Neural crest cell (in vitro differentiated cells): ENCODE results near the gene ENO2. TPM values are rescaled to one million over a fixed set of nuclear protein-coding genes. Genes with fewer than 3 reads are reported as not detected.

Experiments
- DNase-seq: peaks from one replicate; pipeline ENCODE4 v3.0.0; 2021; ENCODE audit warnings: low read depth, mixed read lengths, low spot score
- H3K27ac Mint-ChIP-seq: one replicate; pipeline ENCODE4 v1.8.0; 2021; ENCODE audit warnings: mild to moderate bottlenecking, mixed read lengths; ENCODE audit not compliant: unreplicated experiment
- H3K27me3 Mint-ChIP-seq: 2 replicates; pipeline ENCODE4 v1.8.0; 2021; ENCODE audit warnings: low read depth, mild to moderate bottlenecking, mixed read lengths
- H3K36me3 Mint-ChIP-seq: 2 replicates; pipeline ENCODE4 v1.8.0; 2021; ENCODE audit warnings: low read depth, mild to moderate bottlenecking, mixed read lengths
- H3K4me1 Mint-ChIP-seq: 2 replicates; pipeline ENCODE4 v1.8.0; 2021; ENCODE audit warnings: mixed read lengths
- H3K4me3 Mint-ChIP-seq: one replicate; pipeline ENCODE4 v1.8.0; 2021; ENCODE audit warnings: mild to moderate bottlenecking, mixed read lengths
- H3K9me3 Mint-ChIP-seq: 2 replicates; pipeline ENCODE4 v1.8.0; 2021; ENCODE audit warnings: mixed read lengths
- CTCF ChIP-seq: fragments of 200-600 bp; sonication (generic); conservative IDR thresholded peaks from 2 replicates; pipeline ENCODE4 v1.5.0; 2021; ENCODE audit warnings: antibody characterized with exemption, mild to moderate bottlenecking
- total RNA-seq: library from RNA; stranded (reverse); gene quantifications from 2 replicates; pipeline ENCODE4 v1.2.1, GENCODE V29; 2021

The ENO2 gene
- total RNA-seq, 1 donor from 2014 or later: 68.4 TPM

DNA sequence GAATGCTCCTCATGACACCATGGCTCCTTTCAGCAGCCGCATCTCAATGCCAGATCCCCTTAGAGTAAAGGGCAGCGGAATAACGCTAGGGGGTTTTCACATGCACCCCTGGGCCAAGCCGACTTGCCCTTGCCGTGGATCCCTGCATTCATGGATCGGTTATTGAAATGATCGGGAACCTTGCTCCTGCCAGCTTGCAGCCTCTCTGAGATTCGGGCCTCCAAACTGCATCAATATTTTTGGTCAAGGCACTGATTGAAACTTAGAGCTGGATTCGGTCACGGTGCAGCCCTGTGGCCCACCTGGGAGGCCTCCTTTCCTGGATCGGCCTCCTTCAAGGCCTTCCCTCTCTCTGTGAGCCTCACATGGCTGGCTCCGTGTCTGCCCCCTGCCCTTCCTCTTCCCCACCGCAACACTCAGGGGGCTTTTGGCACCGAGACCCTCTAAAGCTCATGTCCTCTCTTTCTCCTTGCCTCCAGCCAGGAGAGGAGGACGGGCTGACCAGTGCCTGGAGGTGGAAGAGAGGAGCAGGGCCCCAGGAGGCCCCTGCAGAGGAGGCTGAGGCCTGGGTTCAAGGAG, 38.6 kb downstream of the ENO2 start:
- Mint-ChIP-seq H3K9me3 (no peaks in the 10 kb centered on the region), H3K27me3 (no peaks in the 10 kb centered on the region), H3K4me3 (no peak overlapping the region), H3K36me3 (no peaks in the 10 kb centered on the region), H3K4me1 (peaks cover 18% of the 10 kb centered on the region), H3K27ac (peak overlapping the region; percentile 71)
- DNase-seq: no peak
- TF ChIP-seq CTCF: no peak

DNA sequence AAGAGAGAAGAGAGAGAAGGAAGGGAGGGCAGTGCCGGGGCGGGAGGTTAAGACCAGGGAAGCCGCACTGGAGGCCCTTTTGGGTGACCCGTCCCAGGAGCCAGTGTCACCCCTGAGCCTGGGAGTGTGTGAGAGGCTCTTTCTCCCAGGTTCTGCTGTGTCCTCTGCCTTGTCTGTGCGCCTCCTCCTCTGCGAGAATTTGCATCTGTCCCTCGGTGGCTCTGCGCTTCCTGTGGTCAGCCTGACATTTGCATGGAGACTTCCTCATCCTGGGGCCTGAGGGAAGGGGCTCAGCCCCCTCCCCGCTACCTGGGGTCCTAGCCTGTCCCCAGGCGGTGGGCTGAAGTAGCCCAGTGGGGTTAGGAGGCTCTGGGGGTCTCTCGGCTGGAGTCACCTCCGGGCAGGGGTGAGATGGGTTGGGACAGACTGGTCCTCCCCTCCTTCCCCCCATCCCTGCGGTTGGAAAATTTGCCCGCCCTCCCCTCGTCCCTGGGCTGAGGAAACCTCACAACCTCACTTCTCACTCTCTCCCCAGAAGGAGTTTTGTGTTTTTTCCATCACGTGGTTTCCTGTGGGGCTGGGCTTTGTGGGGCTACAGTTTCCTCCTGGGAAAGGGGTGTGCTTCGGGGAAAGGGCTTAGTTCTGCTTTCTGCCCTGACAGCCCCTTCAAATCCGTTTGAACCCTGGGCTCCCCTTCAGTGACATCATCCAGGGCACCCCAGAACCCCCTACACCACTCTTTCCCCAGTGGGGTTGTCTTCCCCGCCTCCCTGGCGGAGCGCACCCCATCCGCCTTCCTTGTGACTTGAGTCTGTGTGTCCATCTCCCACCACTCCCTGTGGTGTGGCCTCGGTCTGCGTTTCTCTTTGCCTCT, 39.3 kb downstream of the ENO2 start:
- no peaks in the 10 kb centered on the region for H3K9me3 Mint-ChIP-seq
- DNase-seq: no peak
- peak overlapping the region; percentile 83 for H3K27ac Mint-ChIP-seq
- H3K4me3 Mint-ChIP-seq: no peak overlapping the region
- no peak for TF ChIP-seq CTCF
- H3K36me3 Mint-ChIP-seq: no peaks in the 10 kb centered on the region
- no peaks in the 10 kb centered on the region for H3K27me3 Mint-ChIP-seq
- peaks cover 18% of the 10 kb centered on the region for H3K4me1 Mint-ChIP-seq

- TF ChIP-seq CTCF: no peak
- H3K27ac Mint-ChIP-seq: peak overlapping the region; percentile 83
- H3K4me1 Mint-ChIP-seq: peaks cover 11% of the 10 kb centered on the region
- no peaks in the 10 kb centered on the region for H3K27me3 Mint-ChIP-seq
- no peaks in the 10 kb centered on the region for H3K9me3 Mint-ChIP-seq
- no peaks in the 10 kb centered on the region for H3K36me3 Mint-ChIP-seq
- no peak overlapping the region for H3K4me3 Mint-ChIP-seq
- no peak for DNase-seq
Observed at GRCh38 chr12:6954316-6955107, 40.1 kb downstream of the ENO2 start.

- H3K27me3 Mint-ChIP-seq: no peaks in the 10 kb centered on the region
- DNase-seq: no peak
- no peaks in the 10 kb centered on the region for H3K36me3 Mint-ChIP-seq
- H3K4me1 Mint-ChIP-seq: peaks cover 11% of the 10 kb centered on the region
- H3K4me3 Mint-ChIP-seq: no peak overlapping the region
- TF ChIP-seq CTCF: no peak
- H3K9me3 Mint-ChIP-seq: no peaks in the 10 kb centered on the region
- H3K27ac Mint-ChIP-seq: no peak overlapping the region
Observed at GRCh38 chr12:6955108-6956020, 41.0 kb downstream of the ENO2 start.
